ENCODE data around the gene BPIFB2. TPM values are rescaled to one million over a fixed set of nuclear protein-coding genes. Genes with fewer than 3 reads are reported as not detected.

Gene BPIFB2
- polyA plus RNA-seq, 6 donors from 2014 or later = not detected

- no peaks in the 10 kb centered on the region for H3K36me3 Mint-ChIP-seq
- H3K4me3 Mint-ChIP-seq = peak overlapping the region in 1 of 8 donors; percentile 15
- H3K27ac Mint-ChIP-seq = peak overlapping the region in 1 of 6 donors; percentile 82
- no peaks in the 10 kb centered on the region for H3K4me1 Mint-ChIP-seq
- no peaks in the 10 kb centered on the region for H3K9me3 Mint-ChIP-seq
- DNase-seq = no peak
- peaks cover 0 to 8% (median 0%) of the 10 kb centered on the region in 3 donors for H3K27me3 Mint-ChIP-seq
- ATAC-seq (ENCODE audit: low read depth in 2 of 2) = no peak
Measured at GRCh38 chr20:33026779-33027759, 19.6 kb downstream of the BPIFB2 start.

GRCh38 chr20:33027769-33028751, 20.6 kb downstream of the BPIFB2 start:
- Mint-ChIP-seq H3K4me1 (no peaks in the 10 kb centered on the region), H3K36me3 (peaks cover 0 to 7% of the 10 kb centered on the region in 2 donors), H3K4me3 (no peak overlapping the region), H3K27me3 (peaks cover 0 to 17% (median 9%) of the 10 kb centered on the region in 3 donors), H3K9me3 (peaks cover 0 to 6% (median 3%) of the 10 kb centered on the region in 7 donors), H3K27ac (no peak overlapping the region)
- DNase-seq = no peak
- ATAC-seq (ENCODE audit: low read depth in 2 of 2) = no peak

GRCh38 chr20:33028875-33029274, 21.4 kb downstream of the BPIFB2 start:
- Mint-ChIP-seq H3K27me3 (peaks cover 3 to 17% (median 12%) of the 10 kb centered on the region in 3 donors), H3K4me3 (no peak overlapping the region), H3K27ac (no peak overlapping the region), H3K4me1 (no peaks in the 10 kb centered on the region), H3K36me3 (peaks cover 0 to 8% of the 10 kb centered on the region in 2 donors), H3K9me3 (peaks cover 0 to 10% (median 6%) of the 10 kb centered on the region in 7 donors)
- no peak for ATAC-seq (ENCODE audit: low read depth in 2 of 2)
- DNase-seq = no peak

DNA sequence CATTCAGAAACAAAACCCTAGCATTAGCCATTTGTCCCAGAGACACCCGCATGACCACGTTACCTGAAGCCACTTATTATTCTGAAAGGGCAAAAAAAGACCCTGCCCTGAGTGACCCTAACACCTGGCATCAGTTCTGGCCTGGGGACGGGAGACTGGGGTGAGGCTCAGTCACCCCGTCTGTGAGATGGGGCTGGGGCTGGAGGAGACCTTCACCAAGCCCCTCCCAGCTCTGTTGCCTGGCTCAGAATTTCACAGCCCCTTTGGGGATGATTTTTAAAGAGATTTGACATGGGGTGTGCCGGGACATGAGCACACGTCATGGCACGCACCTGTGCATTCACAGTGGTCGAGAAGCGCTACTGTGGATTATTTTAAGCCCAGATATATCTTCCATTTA, 22.6 kb downstream of the BPIFB2 start:
- Mint-ChIP-seq H3K4me1 (no peaks in the 10 kb centered on the region), H3K4me3 (no peak overlapping the region), H3K36me3 (peaks cover 0 to 8% of the 10 kb centered on the region in 2 donors), H3K27me3 (peaks cover 9 to 17% (median 12%) of the 10 kb centered on the region in 3 donors), H3K27ac (no peak overlapping the region), H3K9me3 (peaks cover 0 to 14% (median 6%) of the 10 kb centered on the region in 7 donors)
- no peak for DNase-seq
- no peak for ATAC-seq (ENCODE audit: low read depth in 2 of 2)

GRCh38 chr20:33030569-33030968, 23.1 kb downstream of the BPIFB2 start:
- H3K4me1 Mint-ChIP-seq = no peaks in the 10 kb centered on the region
- peaks cover 0 to 14% (median 6%) of the 10 kb centered on the region in 7 donors for H3K9me3 Mint-ChIP-seq
- DNase-seq (no peak), ATAC-seq (ENCODE audit: low read depth in 2 of 2) (no peak)
- peaks cover 9 to 17% (median 12%) of the 10 kb centered on the region in 3 donors for H3K27me3 Mint-ChIP-seq
- peaks cover 0 to 8% of the 10 kb centered on the region in 2 donors for H3K36me3 Mint-ChIP-seq
- no peak overlapping the region for H3K27ac Mint-ChIP-seq
- H3K4me3 Mint-ChIP-seq = no peak overlapping the region

DNA sequence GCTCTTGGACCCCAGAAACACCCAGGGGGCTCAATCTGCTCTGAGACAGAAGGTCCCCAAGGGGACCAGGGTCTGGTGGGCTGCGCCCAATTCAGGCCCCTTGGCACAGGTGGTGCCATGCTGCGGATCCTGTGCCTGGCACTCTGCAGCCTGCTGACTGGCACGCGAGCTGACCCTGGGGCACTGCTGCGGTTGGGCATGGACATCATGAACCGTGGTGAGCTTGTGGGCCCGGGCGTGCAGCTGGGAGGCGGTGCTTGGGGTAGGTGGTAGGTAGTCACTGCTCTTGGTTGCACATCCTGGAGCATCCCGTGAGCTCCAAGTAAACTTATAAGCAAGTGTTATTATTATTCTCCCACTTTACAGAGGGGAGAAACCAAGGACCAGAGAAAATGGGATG, 24.0 kb downstream of the BPIFB2 start, which contains the start of gene BPIFB6:
TSS of gene BPIFB6 (plus strand) at position 118 of the 400 bp plus-strand sequence. CDS start at position 118, 0 bp downstream.
- Mint-ChIP-seq H3K4me1 (no peaks in the 10 kb centered on the region), H3K36me3 (peaks cover 0 to 8% of the 10 kb centered on the region in 2 donors), H3K27ac (peak within 1 kb of the TSS in 1 of 6 donors; percentile 16), H3K4me3 (peak within 1 kb of the TSS in 1 of 8 donors; percentile 35), H3K9me3 (peaks cover 0 to 14% (median 6%) of the 10 kb centered on the region in 7 donors), H3K27me3 (peaks cover 9 to 17% (median 12%) of the 10 kb centered on the region in 3 donors)
- ATAC-seq (ENCODE audit: low read depth in 2 of 2) (no peak), DNase-seq (no peak)

- peak overlapping the region in 1 of 6 donors; percentile 16 for H3K27ac Mint-ChIP-seq
- H3K4me3 Mint-ChIP-seq = no peak overlapping the region
- peaks cover 9 to 19% (median 13%) of the 10 kb centered on the region in 3 donors for H3K27me3 Mint-ChIP-seq
Measured at GRCh38 chr20:33032555-33032954, 25.1 kb downstream of the BPIFB2 start.

DNA sequence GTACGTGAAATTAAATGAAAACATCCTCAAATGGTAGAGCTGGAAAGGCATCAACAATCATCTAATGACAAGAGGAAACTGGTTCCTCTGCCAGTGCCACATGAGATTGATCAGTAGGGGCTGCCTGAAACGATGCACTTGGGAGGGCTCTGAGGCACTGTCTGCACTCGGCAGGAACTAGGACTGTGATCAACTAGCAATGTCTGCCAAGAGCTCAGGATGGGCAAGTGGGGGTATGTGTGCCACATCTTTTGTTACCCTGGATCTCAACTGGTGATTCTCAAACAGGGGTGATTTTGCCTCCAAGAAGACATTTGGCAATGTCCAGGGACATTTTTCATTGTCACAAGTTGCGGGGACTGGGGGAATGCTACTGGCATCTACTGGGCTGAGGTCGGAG, 25.9 kb downstream of the BPIFB2 start:
- H3K27me3 Mint-ChIP-seq = peaks cover 9 to 27% (median 21%) of the 10 kb centered on the region in 3 donors
- H3K4me1 Mint-ChIP-seq = no peaks in the 10 kb centered on the region
- ATAC-seq (ENCODE audit: low read depth in 2 of 2) (no peak), DNase-seq (no peak)
- no peak overlapping the region for H3K27ac Mint-ChIP-seq
- H3K9me3 Mint-ChIP-seq = peaks cover 0 to 21% (median 8%) of the 10 kb centered on the region in 7 donors
- H3K36me3 Mint-ChIP-seq = peaks cover 0 to 8% of the 10 kb centered on the region in 2 donors
- H3K4me3 Mint-ChIP-seq = no peak overlapping the region

More at GRCh38 chr20:33032555-33032954, 25.1 kb downstream of the BPIFB2 start:
- ATAC-seq (ENCODE audit: low read depth in 2 of 2) = no peak
- DNase-seq = no peak
- H3K9me3 Mint-ChIP-seq = peaks cover 0 to 14% (median 6%) of the 10 kb centered on the region in 7 donors
- peaks cover 0 to 8% of the 10 kb centered on the region in 2 donors for H3K36me3 Mint-ChIP-seq
- no peaks in the 10 kb centered on the region for H3K4me1 Mint-ChIP-seq

DNA sequence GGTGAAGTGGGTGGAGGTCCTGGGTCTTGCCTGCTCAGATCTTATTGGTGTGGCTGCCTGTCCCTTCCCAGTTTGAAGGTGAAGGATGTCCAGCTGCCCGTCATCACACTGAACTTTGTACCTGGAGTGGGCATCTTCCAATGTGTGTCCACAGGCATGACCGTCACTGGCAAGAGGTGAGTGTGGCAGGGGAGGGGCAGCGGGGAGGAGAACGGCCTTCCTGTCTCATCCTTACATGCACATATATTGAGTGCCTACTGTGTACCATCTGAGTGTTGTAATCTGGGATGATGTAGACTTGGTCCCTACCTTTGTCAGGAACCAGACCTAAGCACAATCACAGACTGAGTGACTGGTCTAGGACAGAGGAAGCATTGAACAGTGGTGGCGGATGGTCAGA, 26.6 kb downstream of the BPIFB2 start:
- H3K27ac Mint-ChIP-seq = no peak overlapping the region

DNA sequence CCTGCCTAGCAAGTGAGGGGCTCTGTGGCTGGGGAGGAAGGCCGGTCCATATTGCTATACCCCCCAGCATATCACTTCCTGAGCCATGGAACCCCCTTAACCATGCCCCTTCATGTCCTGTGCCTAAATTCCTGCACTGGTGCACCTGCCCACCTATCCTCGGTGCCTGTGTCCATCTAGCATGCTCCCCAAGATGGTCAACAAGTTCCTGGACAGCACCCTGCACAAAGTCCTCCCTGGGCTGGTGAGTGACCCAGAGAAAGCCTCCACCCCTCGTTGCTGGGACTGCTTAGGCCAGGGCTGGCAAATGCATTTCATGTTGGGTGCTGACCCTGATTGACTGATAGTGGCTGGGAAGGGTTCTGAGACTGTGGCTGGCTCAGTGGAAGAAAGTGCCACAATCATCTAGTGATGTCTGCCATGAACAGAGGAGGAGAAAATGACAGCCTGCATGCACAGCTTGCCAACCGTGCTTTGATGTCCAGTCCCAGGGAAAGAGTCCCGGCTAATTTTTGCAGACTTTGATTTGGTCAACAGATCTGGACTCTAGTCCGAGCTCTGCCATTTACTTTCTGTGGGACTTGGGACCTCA, 27.5 kb downstream of the BPIFB2 start:
- no peak for DNase-seq
- no peaks in the 10 kb centered on the region for H3K4me1 Mint-ChIP-seq
- H3K27me3 Mint-ChIP-seq = peaks cover 9 to 38% (median 28%) of the 10 kb centered on the region in 3 donors
- H3K9me3 Mint-ChIP-seq = peaks cover 0 to 24% (median 9%) of the 10 kb centered on the region in 7 donors
- H3K36me3 Mint-ChIP-seq = peaks cover 0 to 8% of the 10 kb centered on the region in 2 donors
- no peak overlapping the region for H3K4me3 Mint-ChIP-seq
- H3K27ac Mint-ChIP-seq = no peak overlapping the region
- ATAC-seq (ENCODE audit: low read depth in 2 of 2) = no peak

More for the DNA sequence above, 26.6 kb downstream of the BPIFB2 start:
- DNase-seq (no peak), ATAC-seq (ENCODE audit: low read depth in 2 of 2) (no peak)
- Mint-ChIP-seq H3K27me3 (peaks cover 9 to 32% (median 28%) of the 10 kb centered on the region in 3 donors), H3K4me1 (no peaks in the 10 kb centered on the region), H3K36me3 (peaks cover 0 to 8% of the 10 kb centered on the region in 2 donors), H3K9me3 (peaks cover 0 to 24% (median 9%) of the 10 kb centered on the region in 7 donors), H3K4me3 (peak overlapping the region in 1 of 8 donors; percentile 34)

GRCh38 chr20:33037456-33037855, 30.0 kb downstream of the BPIFB2 start:
- Mint-ChIP-seq H3K4me3 (no peak overlapping the region), H3K27me3 (peaks cover 14 to 34% (median 24%) of the 10 kb centered on the region in 3 donors), H3K4me1 (no peaks in the 10 kb centered on the region), H3K9me3 (peaks cover 0 to 22% (median 9%) of the 10 kb centered on the region in 7 donors), H3K36me3 (peaks cover 0 to 7% of the 10 kb centered on the region in 2 donors), H3K27ac (no peak overlapping the region)
- no peak for DNase-seq
- no peak for ATAC-seq (ENCODE audit: low read depth in 2 of 2)

GRCh38 chr20:33038243-33038642, 30.7 kb downstream of the BPIFB2 start:
- Mint-ChIP-seq H3K9me3 (peaks cover 0 to 15% (median 6%) of the 10 kb centered on the region in 7 donors), H3K27ac (peak overlapping the region in 1 of 6 donors; percentile 70), H3K4me1 (no peaks in the 10 kb centered on the region), H3K36me3 (no peaks in the 10 kb centered on the region), H3K4me3 (no peak overlapping the region), H3K27me3 (peaks cover 14 to 29% (median 16%) of the 10 kb centered on the region in 3 donors)
- DNase-seq (no peak), ATAC-seq (ENCODE audit: low read depth in 2 of 2) (no peak)
